ENCODE measurements around the gene AFF3.

Gene AFF3

DNA sequence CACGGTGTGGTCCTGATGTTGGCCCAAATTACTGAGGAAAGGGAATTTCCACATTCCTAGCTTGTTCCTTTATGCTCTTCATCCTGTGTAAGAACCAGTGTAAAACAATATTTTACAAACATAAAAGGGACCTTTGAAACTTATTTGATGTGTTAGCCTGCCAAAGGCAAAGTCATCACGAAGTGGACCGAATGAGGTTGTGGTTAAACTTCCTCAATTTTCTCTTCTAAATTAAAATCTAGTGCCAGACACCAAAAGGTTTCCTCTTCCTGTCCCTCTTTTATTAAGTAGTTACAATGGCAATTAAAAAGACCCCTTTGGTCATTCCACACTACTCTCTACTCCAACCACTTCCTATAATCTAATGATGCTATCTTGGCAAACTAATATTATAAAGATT is 279.8 kb downstream of the AFF3 start:
- DNase-seq: no peak

DNA sequence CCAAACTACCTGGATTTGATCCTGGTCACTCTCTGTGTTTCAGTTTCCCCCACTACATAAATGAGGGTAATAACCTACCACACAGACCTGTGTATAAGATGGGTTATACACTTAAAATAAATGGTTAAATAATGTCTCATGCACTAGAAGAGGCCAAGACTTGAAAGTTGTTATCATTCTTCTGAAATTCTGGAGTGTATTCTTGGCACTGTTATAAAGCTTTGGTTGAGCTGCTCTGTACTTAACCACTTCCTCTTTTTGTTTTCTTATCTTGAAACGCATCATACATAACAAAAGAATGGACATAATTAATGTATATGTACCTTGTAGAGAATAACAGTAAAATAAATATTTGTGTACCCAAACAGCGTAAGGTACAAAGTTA is 281.0 kb downstream of the AFF3 start:
- DNase-seq: no peak

DNA sequence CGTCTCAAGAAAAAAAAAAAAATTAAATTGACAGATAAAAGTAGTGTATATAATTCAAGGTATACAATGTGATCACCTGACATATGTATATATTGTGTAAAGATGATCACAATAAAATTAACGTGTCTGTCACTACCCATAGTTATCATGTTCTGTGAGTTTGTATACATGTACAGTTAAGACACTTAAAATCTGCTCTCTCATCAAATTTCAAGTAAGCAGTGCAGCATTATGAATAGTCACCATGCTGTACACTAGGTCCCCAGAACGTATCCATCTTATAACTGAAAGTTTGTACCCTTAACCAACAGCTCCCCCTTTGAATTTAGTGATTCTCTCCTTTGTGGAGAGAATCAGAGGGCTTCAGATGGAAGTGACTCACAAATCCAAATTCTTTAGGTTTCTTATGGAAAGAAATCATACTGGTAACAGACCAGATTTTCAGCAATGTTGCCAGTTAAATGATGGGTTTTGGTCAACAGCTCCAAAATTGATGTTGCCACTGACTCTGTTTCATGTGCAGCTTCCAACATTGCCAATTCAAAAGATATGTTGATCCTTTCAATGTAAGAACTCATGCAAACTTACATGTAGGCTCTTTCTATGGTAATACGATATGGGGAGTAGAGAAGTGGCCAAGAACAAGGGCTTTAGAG is 281.5 kb downstream of the AFF3 start:
- no peak for DNase-seq

DNA sequence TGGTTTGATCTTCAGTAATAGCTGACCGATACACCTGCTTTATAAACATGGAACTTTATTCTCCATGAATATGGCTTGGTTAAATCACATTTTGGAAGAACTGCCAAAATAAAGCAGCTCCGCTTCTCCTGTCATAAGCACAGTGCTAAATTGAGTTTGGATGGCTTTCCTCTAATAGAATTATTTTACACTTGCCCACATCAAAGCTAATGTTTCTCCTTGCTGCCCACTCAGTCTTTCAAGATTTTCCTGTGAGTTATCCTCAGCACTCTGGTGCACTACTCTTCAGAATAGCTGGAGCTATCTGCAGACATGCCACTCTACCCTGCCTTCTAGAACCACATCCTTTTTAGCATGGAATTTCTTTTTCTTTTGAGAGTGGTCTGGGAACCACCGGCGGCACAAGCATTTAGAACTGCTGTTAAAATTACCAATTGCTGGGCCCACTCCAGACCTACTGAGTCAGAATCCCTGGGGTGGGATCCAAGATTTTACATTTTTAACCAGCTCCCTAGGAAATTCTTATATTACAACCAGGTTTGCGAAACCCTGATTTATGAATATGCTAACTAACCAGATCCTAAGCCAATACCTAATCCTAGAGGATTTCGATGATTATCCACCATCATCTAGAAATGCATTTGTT is 283.3 kb downstream of the AFF3 start:
- DNase-seq: no peak

DNA sequence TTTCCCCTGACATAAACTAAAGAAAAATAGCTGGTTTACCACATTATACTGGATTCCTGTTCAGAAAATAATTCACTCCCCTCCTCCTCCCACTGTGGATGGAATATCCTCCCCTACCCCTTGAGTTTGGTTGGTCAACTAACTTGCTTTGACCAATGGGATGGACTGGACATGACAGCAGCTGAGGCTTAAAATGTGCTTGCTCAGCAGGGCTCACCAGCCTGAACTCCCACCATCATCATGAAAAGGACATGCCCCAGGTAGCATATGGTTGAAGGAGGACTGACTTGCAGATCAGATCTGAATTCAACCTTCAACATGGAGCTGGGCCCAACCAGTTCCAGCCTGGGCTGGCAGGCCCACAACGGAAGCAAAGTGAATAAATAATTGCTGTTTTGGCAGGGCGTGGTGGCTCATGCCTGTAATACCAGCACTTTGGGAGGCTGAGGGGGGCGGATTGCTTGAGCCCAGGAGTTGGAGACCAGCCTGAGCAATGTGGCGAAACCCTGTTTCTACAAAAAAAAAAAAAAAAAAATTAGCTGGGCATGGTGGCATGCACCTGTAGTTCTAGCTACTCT is 284.4 kb downstream of the AFF3 start:
- no peak for DNase-seq

DNA sequence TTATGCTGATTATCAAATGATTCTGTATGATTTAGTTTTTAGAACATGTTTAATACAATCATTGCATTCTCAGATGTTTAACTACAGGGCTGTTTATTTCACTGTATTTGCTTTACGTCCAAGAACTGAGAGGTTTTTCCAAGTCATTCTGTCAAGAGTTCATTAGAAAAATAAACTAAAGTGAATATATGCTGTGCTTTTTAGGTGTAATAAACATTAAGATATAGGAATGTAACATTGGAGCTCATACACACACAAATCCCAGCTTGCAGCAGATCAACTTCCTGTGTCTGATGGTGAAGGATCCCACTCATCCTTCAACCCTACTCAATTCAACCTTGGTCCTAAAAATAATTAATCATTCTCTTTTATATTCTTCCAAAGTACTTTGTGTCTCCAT is 285.0 kb downstream of the AFF3 start:
- DNase-seq: no peak

DNA sequence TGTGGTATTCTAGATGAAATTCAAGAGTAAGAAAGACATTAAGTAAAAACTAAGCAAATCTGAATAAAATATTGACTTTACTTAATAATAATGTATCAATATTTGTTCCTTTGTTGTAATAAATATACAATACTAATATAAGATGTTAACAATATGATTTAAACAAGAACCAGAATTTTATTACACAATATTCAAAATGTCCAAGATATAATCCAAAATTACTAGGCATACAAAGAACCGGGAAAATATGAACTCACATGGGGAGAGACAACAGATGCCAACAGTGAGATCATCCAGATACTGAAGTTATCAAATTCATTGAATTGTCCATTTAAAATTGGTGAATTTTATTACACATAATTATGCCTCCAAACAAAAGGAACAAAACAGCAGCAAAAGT is 286.3 kb downstream of the AFF3 start:
- DNase-seq: no peak

DNA sequence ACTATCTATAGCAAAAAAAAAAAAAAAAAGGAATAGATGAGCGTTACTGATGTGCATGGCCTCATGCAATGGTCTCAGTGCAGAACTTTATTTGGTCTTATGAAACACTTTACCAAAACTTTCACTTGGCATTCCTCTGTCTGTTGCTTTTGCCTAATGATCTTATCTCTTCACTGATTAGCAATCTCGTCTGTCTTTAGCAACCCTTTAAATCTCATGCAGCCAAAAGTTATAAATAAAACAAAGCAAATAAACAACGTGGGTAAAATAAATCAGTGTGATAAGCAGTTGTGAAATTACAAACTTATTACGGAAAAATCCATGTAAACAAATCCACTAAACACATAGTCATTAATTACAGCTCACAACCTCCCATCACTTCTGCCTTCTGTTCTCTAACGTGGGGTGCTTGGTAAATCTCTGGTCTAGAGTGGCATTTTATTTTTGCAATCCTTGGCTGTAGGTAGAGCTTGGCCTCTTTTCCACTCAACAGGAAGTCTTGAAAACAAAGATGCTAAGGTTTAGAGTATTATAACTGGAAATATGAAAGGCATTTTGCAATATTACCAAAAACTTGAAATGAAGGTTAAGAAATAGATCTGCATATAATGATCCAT is 288.0 kb downstream of the AFF3 start:
- no peak for DNase-seq

DNA sequence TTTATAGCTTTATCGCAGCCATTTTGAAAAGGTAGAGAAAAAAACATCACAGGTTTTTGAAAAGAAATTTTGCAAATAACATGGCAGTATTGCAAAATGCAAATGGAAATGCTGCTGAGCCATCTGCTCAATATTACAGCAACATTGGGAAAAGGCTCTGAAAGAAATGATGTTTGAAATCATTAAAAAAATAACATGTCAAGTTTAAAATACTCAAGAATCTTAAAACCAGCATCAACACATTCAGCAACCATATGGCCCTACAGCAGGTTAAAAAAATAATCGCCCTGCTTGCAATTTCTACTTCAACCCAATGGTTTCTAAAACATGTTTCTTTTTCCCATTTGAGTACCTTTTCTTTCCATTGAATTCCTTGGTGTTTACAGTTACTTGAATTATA is 289.4 kb downstream of the AFF3 start:
- DNase-seq: no peak

DNA sequence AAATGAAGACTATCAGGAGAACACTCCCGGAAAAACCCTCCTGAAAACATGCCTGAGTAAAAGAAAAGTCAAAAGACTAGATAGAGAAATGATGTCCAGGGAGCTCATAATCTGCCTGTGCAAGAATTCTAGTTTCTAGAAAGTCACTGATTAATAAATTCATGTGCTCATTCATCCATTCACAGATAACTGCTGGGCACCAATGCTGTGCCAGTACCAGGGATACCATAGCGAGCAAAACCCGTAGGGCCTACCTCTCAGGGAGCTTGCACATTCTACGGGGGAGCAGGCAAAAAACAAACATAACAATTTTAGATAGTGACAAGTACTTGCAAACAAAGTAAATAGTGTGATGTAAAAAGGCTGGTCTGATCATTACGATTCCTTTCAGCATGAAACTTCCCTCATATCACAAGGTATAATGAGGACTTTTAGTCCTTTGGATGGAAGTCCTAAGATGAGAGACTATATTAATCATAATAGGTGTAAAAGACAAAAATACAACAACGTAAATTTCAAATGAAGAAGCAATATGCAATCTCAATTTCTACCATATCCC is 289.9 kb downstream of the AFF3 start:
- no peak for DNase-seq

DNA sequence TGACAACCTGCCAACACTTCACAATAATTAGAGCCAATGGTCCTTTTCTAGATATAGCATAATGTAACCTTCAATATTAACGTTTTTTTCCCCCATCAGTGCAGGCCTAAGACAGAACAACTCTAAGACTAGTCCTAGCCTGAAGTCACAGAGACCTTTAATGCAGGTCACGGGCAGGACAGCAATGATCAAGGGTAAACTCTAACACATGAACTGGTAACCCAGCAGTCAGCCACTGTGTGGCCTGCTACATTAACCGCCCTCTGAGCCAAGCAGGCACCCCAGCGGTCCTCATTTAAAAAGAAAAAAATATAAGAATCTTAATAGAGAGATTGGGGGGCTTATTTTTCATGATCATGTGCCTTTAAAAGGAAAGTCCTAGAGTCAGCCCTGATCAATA is 290.6 kb downstream of the AFF3 start:
- DNase-seq: no peak

DNA sequence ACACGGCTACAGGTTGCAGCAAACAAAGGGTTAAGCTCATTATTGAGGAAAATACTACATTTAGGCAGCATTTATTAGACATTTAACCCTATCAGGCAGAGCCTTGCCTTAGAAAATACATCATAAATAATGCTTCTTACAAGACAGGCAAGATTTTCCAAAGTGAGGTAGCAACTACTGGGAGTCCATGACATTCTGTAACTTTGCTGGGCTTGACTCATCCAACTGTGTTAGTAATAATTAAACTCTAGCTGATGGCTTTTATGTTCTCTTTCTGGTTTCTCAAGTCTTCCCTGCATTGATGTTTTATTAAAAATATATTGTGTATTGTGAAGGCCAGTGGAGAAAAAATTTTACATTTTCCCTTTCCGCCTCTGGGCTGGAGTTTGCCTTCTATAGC is 291.3 kb downstream of the AFF3 start:
- DNase-seq: no peak

DNA sequence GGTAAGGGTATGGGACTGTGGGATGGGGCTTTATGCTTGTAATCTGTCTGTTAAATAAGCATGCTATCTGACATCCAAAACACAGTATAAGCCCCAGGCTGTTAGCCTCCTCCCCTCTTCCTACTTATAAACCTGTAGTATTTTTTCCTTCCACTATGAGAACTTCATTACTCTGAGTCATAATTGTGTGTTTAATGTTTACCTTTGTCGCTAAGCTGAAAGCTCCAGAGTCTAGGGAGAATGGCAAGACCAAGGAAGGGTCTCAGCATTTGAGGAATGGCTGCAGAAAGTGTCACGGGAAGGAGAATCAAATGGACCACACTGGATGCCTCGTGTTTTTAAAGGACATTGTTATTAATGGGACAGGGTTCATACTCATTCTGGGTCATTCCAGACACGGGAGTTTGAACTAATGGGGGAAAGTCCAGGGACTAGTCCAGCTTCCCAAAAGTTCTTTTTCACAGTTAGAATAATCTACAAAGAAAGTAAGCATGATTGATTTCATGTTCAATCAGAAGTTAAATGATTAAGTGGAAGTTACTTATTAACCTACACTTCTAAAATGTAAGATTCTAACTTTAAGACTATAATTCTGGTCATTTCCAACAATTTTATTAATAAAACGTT is 292.2 kb downstream of the AFF3 start:
- no peak for DNase-seq

DNA sequence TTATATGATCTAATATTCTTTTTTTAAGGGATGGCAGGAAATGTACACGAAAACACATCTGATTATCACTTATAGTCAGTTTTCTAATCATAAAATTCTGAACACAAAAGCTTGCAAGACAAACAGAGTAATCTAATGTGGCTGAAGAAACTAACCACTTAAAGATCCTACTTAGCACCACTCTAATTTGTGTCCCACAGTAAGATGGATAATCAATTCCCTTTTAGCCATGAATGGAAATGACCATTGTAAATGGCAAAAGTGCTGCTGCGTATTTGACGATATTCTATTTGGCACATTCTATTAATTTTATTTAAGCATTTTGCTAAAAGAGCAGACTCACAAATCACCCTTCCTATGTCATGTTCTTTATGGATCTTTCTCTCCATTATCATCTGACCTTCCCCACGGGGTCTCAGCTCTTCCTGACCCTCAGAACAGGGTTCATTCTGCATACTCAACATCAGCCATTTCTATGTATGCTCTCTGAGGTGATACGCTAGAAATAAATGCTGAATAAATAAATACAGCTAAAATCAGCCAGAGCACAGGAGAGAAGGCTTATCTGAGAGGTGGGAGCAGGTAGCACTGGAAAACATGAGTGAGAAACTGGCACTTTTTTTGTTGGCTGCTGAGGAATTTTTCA is 295.8 kb downstream of the AFF3 start:
- no peak for DNase-seq

DNA sequence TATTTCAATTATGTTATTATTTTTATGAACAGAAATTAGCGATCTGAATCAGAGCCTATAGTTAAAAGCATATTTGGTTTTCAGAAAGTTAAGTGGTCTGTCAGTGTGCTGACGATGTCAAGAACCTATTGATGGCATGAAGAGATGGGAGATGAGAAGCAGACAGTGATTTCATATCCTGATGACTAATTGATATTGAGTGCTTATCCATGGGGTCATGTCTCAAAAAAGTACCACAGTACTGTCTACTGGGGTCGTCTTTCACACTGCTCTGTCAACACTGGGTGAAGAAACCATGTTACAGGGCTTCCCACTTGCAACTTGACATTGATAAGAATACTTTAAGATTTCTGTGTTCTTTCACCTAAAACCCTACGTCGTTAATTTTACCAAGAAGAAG is 297.1 kb downstream of the AFF3 start:
- no peak for DNase-seq

DNA sequence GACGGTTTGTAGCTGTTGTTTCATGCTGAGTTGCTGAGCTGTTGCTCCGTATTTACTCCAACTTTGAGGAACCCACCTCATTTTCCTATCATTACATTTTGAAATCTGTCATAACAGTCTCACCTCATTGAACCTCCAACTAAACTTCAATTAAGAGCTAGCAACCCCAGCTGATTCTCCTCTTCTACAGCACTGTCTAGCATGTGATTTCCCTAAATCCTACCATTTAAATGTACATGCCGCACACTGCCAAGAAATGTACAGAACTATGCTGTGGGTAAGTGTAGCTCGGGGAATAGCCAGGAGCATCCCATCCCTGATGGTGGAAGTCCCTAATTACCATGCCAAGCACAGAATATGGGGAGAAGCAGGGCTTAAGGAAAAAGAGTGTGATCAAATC is 299.9 kb downstream of the AFF3 start:
- DNase-seq: no peak

DNA sequence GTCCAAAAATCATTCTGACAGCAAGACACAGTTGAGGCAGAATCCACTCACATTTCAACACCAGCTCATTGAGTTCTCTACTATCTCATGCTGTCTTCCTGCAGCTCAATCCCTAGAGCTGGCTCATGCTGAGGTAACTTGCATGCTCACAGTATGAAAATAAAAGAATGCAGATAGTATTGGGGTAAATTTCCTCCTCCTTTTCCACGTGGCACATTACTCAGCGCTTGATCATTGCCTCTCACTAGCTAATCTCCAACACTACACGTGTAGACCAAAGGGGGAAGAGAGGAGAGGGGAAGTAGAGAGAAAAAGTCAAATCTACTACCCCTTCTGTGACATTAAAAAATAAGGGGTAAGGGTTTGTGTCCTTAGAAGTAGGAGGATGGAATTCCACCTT is 300.6 kb downstream of the AFF3 start:
- DNase-seq: no peak

DNA sequence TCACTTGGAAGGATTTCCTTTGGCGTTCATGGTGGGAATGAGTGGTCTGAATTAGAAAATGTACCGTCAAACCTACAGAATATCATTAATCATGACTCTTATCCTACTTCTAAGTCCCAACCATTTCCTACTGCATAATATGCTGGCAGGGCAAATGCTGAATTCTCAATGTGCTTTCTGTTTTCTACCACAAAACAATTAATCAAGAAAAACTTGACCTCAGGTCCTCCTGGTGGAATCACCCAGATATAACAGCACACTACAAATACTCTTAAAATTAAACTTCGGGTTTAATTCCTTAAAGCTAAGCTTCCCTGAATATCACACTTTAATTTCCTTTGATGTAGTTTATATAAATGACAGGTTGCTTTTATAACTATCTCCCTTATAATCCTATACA is 301.6 kb downstream of the AFF3 start:
- no peak for DNase-seq

DNA sequence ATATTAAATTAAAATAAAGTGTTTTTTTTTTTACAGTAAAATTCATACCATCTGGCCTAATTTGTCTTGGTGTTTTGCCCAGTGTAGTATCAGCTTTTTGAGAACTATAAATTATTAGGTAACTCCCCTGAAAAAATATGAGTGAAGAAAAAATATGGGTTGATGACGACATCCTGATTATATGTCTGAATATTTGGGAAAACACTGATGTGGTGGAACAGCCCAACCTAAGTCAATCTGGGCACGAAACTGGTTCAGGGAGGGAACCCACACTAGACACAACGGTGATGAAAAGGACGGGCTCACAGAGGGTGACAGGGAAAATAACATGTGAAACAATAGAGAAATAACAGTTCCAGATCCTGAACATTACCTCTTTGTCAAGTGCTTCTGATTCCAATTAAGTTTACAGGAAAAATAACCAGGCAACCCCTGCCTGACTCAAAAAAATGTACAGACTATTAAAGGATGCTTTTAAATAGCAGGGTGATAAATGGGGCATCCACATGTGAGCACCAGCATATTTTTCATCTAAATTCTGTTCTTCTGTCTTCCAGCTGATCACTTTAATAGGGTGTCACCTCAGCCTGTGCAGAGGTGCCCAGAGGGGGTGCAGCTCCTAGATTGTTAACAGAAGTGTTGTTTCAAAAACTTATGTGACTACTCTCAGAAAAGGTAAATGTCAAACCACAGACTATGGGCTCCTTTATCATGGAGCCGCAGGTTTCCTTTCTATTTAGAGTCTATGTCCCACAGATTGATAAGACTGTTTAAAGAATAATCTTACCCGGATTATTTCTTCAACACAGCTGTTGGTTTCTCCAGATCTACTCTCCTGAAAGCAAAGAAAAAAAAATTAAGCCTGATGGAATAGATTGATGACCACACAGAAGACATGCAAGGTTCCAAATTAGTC is 305.4 kb downstream of the AFF3 start:
- no peak for DNase-seq

DNA sequence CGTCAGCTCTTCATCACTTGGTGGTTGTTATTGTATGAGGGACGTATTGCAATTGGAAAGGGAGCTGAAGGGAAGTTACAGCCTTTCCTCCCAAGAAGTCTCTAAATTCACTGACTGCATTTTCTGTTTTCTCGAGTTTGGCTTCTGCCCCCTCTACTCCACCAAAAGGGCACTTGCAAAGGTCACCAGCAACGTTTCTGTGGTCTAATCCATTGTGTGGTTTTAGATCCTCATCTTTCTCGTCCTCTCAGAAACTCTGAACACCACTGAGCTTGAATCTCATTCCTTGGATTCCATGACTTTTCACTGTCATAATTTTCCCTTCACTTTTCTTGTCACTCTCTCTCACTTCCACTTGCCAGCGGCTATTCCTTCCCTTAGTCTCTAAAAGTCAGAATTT is 308.0 kb downstream of the AFF3 start:
- DNase-seq: no peak
